Stimulated activated CD4-positive, alpha-beta T cell treated with anti-CD3 and anti-CD28 coated beads, Interleukin-2, amount 100 ng/mL, for 24 hours (primary cell): ENCODE measurements around the gene PRCP.

Source experiments
- DNase-seq, 2 donors: peaks; one replicate each; pipeline ENCODE4 v3.0.0-alpha.2; 2020

The PRCP gene

DNA sequence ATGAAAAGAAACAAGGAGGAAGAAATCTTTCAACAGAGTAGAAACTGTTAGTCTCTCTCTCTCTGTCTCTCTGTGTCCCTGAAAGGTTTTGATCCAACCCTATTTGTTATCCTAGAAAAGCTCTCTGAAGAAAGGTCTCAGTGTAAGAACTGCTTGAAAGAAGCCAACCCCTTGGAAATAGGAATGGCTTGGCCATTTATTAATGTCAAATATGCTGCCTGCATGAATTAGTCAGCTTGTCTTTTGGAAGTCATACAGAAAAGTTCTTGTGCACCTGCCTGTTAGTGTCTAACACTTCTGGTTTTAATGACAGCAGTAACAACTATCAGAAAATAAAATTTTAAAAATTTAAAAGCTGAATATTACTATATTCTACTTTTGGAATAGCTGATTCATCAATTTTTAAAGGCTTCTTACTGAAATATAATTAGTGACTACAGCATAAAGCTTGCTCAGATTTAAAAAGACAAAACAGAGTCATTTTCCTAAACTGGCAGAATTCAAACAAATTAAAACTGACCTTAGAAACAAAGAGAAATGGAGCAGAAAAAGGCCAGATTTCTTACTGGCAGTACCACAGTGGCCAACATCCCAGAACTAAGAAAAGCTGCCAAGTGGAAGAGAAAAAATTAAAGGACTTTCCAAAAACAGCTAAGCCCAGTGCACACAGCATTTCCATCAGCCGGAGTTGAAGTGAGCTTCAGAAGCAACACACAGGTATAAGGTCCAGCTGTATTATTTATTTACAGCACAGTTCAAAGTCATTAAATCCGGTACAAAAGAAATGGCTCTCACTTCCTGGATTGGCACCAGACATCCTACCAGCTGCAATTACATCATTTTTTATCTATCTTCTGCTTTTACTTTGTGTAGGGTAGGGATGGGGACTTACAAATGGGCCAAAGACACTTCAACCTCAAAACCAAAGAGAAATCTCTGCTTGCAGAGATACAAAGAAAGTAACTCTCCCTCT is 76.3 kb downstream of the PRCP start:
- no peak for DNase-seq

DNA sequence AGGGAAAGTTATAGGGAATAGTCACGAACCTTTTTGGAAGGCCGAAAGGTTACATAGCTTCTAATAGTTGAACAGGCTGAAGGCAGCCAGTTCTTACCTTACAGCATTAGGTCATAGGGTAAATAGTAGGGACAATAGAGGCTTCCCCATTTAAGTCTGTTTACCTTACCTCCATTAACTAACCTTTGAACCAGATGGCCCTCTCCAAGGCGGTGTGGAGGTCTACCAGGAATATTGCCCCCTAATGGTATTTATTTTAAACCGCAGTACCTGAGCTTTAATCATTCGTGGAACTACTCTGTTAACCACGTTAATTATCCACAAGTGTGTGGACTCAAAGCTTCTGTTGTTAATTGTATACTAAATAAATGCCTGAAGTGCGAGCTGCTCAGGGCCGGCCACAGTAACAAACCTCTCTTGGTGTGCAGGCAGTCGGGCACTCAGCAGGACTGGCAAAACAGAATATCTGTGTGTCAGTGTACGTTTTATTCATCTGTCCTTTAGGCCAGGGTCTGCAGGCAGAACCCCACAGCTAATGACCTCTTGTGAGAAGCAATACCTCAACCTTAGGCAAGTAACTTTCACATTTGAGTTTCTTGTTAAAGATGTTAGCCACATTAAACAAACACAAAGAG is 81.7 kb downstream of the PRCP start:
- no peak for DNase-seq

DNA sequence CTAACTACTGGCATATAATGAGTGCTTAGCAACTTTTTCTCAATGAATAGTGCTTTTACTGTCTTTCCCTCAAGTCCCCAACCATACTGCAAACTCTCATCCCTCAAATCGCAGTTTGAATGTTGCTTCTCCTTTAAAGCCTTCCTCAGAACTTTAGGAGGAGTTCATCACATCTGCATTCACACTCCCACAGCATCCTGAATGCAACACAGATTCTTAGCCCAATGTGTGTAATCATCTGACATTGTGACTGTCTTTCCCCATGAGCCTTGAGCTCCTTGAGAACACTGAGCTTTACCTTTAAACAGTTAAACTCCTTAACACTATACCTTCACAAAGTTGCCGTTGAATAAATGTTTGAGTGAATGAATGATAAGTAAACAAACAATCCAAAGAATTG is 84.8 kb downstream of the PRCP start:
- no peak for DNase-seq

DNA sequence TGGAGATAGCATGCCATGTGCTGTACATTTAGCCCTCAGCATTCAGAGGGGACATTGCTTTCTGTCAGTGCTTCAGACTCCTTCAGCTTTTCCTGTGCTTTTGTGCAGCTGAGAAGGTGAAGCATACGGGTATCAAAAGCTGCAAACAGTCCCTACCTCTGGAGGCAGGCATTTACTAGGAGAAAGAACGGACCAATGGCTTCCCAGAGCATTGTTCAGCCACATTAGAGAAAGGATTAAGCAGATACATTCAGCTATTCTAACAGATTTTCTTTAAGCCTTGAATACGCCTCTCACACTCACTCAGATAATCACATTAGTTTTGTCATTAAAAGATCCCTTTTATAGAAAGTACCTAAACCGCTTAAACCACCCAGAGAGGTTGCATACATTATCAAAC is 85.9 kb downstream of the PRCP start:
- DNase-seq = no peak

DNA sequence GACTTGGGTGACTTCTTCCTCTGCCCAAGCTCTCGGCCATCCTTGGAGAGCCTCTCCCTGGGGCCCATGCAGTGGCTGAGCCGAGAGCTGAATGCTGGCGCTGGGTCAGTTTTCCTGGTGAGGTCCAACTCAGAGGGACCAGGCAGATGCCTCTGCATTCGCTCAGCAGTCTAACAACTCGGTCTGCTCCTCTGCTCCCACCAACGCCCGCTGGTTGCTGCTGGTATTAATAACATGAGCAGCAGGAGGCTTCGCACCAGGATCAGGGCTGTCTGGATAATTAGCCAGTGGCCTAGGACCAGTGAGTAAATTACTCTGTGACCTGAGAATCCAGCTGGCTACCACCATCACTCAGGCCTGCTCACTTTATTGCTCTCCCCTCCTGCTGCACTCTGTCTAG is 88.9 kb downstream of the PRCP start:
- no peak for DNase-seq

DNA sequence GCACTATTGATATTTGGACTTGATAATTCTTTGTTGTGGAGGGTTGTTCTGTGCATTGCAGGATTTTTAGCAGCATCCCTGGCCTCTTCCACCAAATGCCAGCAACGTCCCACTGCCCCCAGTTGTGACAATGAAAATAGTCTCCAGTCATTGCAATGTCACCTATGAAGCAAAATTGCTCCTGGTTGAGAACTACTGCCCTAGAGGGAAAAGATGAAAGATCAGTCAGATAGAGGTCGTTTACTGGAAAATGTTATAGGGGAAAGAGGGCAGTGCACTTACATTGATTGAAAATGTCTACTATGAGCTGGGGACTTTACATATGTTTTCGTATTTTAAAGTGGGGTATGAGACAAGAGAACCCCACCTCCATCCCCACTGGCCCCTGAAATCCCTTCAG is 89.5 kb downstream of the PRCP start:
- DNase-seq = no peak

DNA sequence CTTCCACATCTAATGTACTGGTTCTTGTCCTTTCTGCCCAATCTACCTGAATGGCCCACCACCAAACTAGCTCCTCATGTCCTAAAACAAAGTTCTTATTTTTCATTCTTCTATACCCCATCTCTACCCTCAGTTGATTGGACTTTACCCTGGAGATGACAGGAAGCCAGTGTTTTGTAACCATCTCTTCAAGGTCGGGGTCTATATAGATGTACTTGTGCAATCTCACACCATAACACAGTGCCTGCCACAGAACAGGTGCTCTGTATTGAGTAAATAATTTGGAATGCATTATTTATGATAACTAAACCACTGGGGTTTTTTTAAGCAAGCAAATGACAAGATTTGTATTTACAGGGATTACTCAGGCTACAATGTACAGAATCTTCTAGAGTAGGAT is 89.9 kb downstream of the PRCP start:
- DNase-seq = no peak

DNA sequence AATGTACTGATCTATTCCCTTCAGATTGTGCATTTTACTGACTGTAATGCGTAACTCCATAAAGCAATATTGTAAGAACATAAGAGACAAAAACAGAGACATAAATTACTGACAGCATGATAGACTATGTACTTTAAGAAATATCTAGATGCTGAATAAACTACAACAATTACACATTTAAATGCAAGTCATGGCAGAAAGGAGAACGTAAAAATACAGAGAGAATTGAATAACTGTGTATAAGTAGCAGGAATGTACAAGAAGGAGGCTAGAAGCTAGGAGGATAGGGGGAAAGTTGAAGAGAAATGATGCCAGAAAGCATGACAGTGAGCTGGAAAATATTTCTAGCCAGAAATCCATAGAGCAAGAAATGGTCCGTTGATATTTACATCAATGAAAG is 92.6 kb downstream of the PRCP start:
- DNase-seq = no peak

DNA sequence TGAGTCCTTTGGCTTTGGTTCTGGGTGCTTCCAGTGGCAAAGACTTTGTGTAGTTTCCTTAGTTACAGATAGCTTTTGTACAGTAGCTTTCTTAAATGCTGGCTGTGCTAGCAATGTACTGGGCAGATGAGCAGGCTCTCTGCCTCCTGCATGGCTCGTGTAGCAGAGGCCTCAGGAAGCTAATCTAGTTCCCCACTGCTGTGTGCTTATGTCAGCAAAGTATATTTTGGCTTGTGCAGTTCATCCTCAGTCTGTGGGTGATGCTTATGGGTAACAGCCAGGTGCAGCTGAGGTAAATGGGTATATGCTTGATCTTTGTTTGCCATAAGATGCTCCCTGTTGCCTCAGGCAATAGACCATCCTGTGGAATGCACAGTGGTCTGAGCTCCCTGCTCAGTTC is 97.5 kb downstream of the PRCP start:
- DNase-seq = no peak

DNA sequence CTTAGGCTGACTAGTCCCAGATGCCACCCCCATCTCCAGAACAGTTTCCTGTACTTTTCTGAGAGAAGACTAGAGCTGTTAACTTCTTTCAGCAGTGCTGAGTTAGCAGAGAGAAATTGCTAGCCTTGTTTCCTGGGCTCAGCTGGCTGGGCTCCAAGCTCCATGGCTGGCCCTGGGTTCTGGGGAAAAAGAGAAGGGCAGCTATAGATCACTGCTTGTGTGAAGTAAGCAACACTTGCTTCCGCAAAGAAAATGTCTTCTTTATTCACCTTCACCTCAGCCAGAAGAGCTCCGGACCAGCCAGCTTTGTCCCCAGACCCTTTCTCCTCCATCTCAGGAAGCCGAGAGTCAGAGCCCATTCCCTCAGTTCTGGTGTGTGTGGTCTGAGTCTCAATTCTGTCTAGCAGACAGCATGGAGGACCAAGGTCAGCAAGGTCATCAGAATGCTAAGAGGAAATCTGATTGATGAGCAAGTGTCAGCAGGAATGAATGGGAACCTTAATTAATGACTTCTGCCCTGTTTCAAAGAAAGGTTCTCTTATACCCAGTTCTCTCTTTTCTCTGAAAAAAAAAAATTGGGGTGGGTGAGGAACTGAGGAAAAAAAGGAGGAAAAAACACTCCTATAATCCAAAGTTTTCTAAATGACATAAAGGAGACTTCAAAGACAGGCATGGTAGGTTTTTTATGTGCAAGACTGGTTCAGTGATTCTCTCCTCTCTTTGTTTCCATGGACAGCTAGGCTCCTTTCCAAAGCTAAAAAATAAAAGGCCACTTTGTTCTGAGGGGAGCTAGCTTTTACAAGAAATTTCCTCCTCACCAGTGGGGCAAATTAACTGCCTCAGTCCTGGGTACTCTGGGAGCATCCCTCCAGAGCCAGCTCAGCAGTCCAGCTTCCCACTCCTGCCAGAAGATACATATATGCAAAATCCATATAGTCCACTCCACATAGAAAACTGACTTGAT is 103.0 kb downstream of the PRCP start:
- DNase-seq = no peak

DNA sequence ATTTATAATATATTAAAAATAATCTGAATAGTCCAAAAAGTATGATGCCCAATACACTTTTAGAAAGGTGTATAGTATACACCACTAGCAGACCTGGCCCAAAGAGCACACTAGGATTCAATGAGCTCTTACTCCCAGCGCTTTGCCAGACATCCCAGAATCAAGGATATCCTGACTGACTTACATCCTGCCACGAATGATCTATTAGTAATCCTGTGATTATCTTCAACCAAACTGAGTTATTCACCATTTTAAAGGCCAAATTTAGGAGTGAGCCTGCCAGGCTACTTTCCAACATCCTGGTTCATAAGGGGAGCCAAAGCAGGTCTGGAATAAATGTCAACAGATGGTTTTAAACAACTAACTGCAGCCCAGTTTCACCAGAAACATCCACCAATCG is 105.7 kb downstream of the PRCP start:
- no peak for DNase-seq

DNA sequence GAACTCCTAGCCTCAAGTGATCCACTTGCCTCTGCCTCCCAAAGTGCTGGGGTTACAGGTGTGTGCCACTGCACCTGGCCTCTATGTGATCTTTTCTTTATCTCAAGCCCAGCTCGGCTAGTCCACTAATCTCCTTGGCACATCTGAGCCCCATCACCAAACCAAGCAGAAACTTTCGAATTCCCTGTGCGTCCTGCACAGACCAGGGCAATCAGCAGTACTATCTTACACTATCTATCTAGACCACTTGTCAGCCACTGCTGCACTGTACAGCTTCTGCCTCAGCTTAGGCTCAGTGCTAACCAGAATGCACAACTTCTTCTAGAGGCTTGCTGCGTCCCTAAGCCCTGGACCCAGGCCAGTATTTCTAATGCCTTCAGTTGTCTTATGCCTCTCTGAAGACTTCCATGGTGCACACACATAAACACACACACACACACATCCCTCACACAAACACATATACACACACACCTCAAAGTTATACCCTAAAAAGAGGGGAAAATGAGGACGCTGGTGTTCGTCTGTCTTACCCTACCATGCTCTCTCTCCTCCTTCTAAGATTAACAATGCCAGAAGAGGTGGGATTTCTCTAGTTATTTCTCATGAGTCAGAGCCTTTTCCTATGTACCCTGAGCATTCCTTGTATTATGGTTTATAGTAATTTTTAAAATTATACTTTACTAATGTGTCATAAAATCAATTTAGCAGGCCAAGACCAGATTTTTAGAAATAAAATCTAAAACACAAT is 107.2 kb downstream of the PRCP start:
- no peak for DNase-seq

DNA sequence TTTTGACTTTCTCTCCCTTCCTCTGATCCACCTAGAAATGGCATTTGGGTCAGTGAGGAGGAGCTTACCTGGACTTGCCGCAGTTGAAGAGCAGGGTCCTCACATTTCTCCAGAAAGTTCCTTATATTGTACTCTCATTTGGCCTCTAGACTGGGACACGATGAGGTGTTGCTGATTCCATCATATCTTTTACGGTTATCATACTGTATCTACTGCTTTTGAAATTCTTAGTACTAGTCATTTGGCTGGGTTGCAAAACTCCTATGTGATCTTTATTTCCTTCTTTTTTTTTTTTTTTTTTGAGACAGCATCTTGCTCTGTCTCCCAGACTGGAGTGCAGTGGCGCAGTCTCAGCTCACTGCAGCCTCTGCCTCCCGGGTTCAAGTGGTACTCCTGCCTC is 107.9 kb downstream of the PRCP start:
- no peak for DNase-seq

DNA sequence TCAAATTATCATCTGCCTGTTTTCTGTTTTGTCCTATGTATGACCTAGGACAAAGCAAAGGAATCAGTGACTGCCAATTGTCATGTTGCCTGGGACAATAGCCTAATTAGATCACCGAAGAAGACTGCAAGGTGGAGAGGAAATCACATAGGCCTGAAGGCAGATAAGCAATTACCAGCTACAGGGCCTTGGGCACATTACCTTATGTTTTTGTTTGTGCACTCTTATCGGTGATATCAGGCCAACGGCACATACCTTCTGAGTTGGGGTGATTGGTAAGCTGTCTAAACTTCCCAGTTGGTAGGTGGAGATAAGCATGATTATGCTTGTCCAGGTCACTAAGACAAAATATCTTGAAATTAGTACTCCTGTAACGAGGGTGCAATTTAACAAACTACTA is 108.5 kb downstream of the PRCP start:
- no peak for DNase-seq

DNA sequence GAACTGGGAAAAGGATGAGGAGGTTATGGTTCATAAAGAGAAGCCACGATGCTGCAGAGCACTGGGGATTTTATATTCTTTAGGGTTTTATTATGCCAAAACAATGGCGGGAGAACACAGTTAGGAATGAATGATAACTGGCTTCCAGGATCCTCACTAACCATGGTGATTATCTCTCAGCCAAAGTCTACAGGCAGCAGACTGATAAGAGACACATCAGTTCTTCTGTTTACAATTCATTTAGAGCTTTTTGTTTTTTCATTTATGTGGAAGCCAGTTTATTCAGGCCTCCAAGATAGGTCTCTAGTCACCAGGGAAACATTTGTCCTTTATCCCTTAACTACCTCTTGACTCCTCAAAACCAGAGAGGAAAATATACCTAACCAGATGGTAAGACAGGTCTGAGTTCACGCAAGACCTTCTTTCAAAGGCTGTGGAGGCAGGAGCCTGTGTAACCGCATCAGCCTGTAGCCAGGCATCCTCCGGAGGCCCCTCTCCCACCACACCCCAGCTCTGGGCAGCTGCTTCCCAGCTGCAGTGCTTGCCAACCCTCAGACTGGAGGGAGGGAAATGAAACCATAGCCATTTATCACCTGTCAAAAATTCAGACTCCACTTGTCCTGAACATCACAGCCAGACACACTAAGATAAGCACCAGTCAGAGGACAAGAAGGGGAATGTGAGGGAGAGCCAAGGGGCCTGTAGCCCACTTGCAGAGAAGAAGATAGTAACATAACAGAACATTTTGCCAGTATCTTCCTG is 109.3 kb downstream of the PRCP start:
- DNase-seq = no peak

DNA sequence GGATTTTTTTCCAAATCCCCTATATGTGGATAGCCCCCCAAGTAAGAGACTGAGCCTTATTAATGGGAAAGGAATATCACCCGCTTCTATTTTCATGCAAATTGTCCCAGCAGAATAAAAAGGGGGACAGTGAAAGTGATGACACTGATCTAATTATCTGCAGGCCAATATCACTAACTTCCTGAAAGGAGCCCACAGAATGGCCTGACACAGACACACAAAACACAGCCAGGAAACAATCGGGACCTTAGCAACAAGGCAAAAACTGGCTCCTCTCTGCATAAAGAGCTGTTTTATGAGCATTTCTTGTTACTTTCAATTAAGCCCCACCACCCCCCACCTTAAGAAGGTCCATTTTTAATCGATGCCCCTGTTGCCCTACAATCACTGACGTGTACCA is 112.2 kb downstream of the PRCP start:
- DNase-seq = no peak

DNA sequence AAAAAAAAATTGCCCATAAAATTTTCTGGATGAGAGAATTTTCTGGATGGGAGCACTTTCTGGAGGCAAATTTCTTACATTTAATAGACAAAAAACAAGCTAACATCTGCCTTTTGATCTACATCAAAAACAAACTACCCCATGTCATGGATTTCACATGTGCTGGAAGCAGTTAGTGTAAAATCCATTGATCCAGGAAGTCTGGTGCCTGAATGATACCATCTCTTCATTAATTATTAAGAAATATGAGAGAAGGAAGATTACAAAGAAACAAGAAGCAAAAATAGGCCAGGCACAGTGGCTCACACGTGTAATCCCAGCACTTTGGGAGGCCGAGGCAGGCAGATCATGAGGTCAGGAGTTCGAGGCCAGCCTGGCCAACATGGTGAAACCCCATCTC is 113.4 kb downstream of the PRCP start:
- DNase-seq = no peak

DNA sequence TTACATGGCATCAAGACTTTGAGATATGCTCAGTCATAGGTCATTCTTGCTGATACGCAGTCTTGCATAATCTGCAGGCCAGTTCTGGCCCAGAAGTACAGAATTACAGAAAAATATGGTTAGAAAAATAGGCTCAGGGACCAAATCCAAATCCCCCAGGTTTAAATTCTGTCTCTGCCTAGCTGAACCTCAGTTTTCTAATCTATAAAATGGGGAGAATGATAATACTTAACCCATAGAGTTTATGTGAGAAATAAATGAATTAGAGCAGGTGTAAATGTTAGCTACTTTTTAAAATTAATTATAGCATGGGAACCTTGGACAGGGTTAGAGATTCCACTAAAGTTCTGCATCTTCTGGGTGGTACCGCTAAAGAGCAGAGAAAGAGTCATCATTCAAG is 114.2 kb downstream of the PRCP start:
- no peak for DNase-seq

DNA sequence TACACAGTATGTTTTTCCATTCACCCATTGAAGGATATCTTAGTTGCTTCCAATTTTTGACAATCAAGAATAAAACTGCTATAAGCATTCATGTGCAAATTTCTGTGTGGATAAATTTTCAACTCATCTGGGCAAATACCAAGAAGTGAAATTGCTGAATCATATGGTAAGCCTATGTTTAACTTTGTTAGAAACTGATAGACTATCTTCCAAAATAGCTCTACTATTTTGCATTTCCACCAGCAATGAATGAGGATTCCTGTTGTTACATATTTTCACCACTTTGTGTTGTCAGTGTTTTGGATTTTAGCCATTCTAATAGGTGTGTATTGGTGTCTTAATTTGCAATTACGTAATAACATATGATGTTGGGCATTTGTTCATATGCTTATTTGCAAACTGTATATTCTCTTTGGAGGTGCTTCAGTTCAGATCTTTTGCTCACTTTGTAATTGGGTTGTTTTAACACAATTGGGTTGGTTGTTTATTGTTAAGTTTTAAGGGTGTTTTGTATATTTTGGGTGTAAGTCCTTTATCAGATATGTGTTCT is 117.3 kb downstream of the PRCP start:
- DNase-seq = no peak

DNA sequence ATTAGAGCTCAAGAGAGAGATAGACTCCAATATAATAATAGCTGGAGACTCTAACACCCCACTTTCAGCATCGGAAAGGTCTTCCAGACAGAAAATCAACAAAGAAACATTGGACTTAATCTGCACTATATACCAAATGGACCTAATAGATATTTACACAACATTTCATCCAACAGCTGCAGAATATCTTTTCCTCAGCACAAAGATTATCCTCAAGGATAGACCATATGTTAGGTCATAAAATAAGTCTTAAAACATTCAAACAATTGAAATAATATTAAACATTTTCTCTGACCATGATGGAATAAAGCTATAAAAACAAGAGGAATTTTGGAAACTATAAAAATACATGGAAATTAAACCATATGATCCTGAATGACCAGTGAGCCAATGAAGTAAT is 121.5 kb downstream of the PRCP start:
- DNase-seq = no peak

DNA sequence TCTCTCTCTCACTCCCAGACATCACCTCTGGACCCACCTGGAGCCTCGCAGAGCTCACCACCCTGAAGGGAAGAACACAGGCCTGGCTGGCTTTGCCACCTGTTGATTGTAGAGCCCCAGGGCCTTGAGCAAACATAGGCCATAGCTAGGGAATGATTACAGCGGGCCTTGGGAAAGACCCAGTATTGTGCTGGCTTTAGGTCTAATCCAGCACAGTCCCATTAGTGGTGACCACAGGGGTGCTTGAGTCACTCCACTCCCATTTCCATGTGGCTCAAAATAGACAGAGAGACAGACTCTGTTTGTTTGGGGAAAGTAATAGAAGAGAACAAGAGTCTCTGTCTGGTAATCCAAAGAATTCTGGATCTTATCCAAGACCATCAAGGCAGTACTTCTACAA is 123.9 kb downstream of the PRCP start:
- DNase-seq = no peak
